Smooth muscle cell (in vitro differentiated cells): Measurements from ENCODE around the gene PTPRK. TPM values are rescaled to one million over a fixed set of nuclear protein-coding genes. Genes with fewer than 3 reads are reported as not detected.

Experiments
- DNase-seq: peaks from one replicate; lab custom pipeline; 2025; ENCODE audit not compliant: unreplicated experiment; lab: John Stamatoyannopoulos, UW
- H2AFZ ChIP-seq: fragments of 200-600 bp; sonication (generic); 2 replicates; pipeline ENCODE4 v1.6.0; 2016; ENCODE audit warnings: antibody characterized with exemption, low read depth, mild to moderate bottlenecking
- H3F3A ChIP-seq: fragments of 200-600 bp; sonication (generic); 2 replicates; pipeline ENCODE4 v1.6.0; 2017; ENCODE audit warnings: antibody characterized with exemption, low read depth
- H3K27ac ChIP-seq: fragments of 200-600 bp; sonication (generic); 2 replicates; pipeline ENCODE4 v1.5.1; 2016; ENCODE audit warnings: low read depth, mild to moderate bottlenecking
- H3K27me3 ChIP-seq: fragments of 200-600 bp; sonication (generic); 2 replicates; pipeline ENCODE4 v1.6.1; 2016; ENCODE audit warnings: low read depth, mild to moderate bottlenecking
- H3K36me3 ChIP-seq: fragments of 200-600 bp; sonication (generic); 2 replicates; pipeline ENCODE4 v1.5.1; 2016; ENCODE audit warnings: low read depth
- H3K4me1 ChIP-seq: fragments of 200-600 bp; sonication (generic); 2 replicates; pipeline ENCODE4 v1.5.1; 2016; ENCODE audit warnings: low read depth
- H3K4me2 ChIP-seq: fragments of 200-600 bp; sonication (generic); 2 replicates; pipeline ENCODE4 v1.6.0; 2016; ENCODE audit warnings: mild to moderate bottlenecking
- H3K4me3 ChIP-seq: fragments of 200-600 bp; sonication (generic); 2 replicates; pipeline ENCODE4 v1.5.1; 2016; ENCODE audit warnings: mild to moderate bottlenecking
- H3K79me2 ChIP-seq: fragments of 200-600 bp; sonication (generic); 2 replicates; pipeline ENCODE4 v1.6.0; 2016; ENCODE audit warnings: low read depth, mild to moderate bottlenecking
- H3K9ac ChIP-seq: fragments of 200-600 bp; sonication (generic); 2 replicates; pipeline ENCODE4 v1.6.0; 2016; ENCODE audit warnings: low read depth
- H3K9me3 ChIP-seq: fragments of 200-600 bp; sonication (generic); replicated peaks from 2 replicates; pipeline ENCODE4 v1.5.1; 2016; ENCODE audit warnings: low read depth
- H4K20me1 ChIP-seq: fragments of 200-600 bp; sonication (generic); 2 replicates; pipeline ENCODE4 v1.6.0; 2016; ENCODE audit warnings: low read depth
- WGBS: methylation state at CpG from one replicate; pipeline ENCODE4 v1.1.7; 2016; ENCODE audit warnings: low lambda C conversion rate; 5-methylcytosine and 5-hydroxymethylcytosine counted together
- polyA plus RNA-seq: library from polyadenylated mRNA; unstranded; fragments of >200 nt; fragmentation: Nextera tagmentation; extraction: Ambion mirVana; gene quantifications from 2 replicates; pipeline ENCODE4 v1.2.1, GENCODE V29; 2016
- total RNA-seq: library from RNA; depleted of rRNA; stranded (reverse); fragments of >200 nt; gene quantifications from 2 replicates; pipeline ENCODE4 v1.2.3, GENCODE V29; 2014
- TF ChIP-seq, protein P1 (sequence below): fragments of 200-600 bp; sonication (generic); IDR thresholded peaks from 2 replicates; pipeline ENCODE4 v1.5.1; 2017; ENCODE audit warnings: borderline replicate concordance, mild to moderate bottlenecking, antibody characterized with exemption; ENCODE audit not compliant: insufficient read depth, poor library complexity, severe bottlenecking

The PTPRK gene
- total and polyA plus RNA-seq, 2 experiments from 2014 or later = 21.7 to 50.4 TPM

DNA sequence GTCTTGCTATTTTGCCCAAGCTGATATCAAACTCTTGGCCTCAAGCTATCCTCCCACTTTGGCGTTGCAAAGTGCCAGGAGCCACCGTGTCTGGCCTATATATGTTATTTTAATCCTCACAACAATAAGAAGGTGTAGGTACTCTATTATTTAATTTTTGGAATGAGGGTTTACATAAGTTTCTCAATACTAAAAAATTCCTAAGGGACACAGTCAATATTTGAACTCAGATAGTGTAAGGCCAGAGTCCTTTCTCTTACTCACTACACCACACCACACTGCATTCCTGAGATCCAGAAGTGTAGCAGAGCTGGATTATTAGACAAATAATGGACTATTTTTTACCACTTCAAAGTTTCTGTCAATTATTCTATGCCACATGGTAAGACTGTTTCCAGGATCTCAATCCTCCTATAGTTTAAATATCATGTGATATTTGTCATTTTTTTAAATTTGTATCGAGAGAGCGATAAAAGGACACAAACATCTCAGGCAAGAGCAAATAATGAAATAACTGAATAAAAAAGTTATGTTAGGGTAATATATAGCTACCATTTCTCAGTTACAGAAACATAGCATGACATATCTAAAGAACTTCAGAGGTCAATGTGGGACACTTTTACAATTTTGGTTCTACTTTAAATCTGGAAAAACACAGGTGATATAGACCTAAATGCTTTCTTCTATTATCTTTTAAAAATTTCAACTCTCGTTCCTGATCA lies 457.4 kb downstream of the PTPRK start:
- TF ChIP-seq, protein P1, sequence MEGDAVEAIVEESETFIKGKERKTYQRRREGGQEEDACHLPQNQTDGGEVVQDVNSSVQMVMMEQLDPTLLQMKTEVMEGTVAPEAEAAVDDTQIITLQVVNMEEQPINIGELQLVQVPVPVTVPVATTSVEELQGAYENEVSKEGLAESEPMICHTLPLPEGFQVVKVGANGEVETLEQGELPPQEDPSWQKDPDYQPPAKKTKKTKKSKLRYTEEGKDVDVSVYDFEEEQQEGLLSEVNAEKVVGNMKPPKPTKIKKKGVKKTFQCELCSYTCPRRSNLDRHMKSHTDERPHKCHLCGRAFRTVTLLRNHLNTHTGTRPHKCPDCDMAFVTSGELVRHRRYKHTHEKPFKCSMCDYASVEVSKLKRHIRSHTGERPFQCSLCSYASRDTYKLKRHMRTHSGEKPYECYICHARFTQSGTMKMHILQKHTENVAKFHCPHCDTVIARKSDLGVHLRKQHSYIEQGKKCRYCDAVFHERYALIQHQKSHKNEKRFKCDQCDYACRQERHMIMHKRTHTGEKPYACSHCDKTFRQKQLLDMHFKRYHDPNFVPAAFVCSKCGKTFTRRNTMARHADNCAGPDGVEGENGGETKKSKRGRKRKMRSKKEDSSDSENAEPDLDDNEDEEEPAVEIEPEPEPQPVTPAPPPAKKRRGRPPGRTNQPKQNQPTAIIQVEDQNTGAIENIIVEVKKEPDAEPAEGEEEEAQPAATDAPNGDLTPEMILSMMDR = no peak
- Histone ChIP-seq H3K9me3 (no peaks in the 10 kb centered on the region), H3K27ac (no peak overlapping the region), H3K4me1 (peaks cover 6% of the 10 kb centered on the region), H4K20me1 (no peaks in the 10 kb centered on the region), H2AFZ (no peak overlapping the region), H3F3A (no peaks in the 10 kb centered on the region), H3K79me2 (no peaks in the 10 kb centered on the region), H3K4me2 (no peak overlapping the region), H3K36me3 (peaks cover 2% of the 10 kb centered on the region), H3K9ac (no peak overlapping the region), H3K27me3 (no peaks in the 10 kb centered on the region), H3K4me3 (no peak overlapping the region)
- no peak for DNase-seq
- WGBS = 94% methylated on average over 5 of the region's 5 CpGs

- TF ChIP-seq, protein P1 = no peak
- Histone ChIP-seq H4K20me1 (no peaks in the 10 kb centered on the region), H3K4me3 (no peak overlapping the region), H3F3A (no peaks in the 10 kb centered on the region), H3K9ac (no peak overlapping the region), H3K9me3 (no peaks in the 10 kb centered on the region), H3K4me1 (no peaks in the 10 kb centered on the region), H3K4me2 (no peak overlapping the region), H3K79me2 (no peaks in the 10 kb centered on the region), H3K27me3 (no peaks in the 10 kb centered on the region), H2AFZ (no peak overlapping the region), H3K36me3 (peaks cover 4% of the 10 kb centered on the region), H3K27ac (no peak overlapping the region)
- no peak for DNase-seq
Observed at GRCh38 chr6:128057946-128058345, 462.5 kb downstream of the PTPRK start.

DNA sequence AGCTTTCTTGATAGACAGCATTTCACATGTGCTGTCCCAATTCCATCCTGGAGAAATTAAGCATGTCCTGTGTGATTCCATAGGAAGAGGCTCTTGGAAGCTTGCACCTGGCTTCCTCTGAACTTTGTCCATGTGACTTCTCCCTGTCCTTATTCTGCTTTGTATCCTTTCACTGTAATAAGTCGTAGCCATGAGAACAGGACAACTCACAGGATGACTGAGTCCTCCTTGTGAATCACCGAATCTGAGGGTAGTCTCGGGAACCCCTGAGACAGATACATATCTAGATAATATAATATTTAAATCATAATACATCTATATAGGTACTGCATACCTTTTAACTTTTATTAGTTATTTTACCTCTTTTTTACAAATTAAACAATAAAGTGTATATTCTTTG lies 462.9 kb downstream of the PTPRK start:
- H3K4me1 ChIP-seq = no peaks in the 10 kb centered on the region
- no peaks in the 10 kb centered on the region for H3K27me3 ChIP-seq
- no peaks in the 10 kb centered on the region for H4K20me1 ChIP-seq
- TF ChIP-seq, protein P1 = no peak
- no peak overlapping the region for H2AFZ ChIP-seq
- H3K27ac ChIP-seq = no peak overlapping the region
- H3K4me2 ChIP-seq = no peak overlapping the region
- no peak for DNase-seq
- H3K79me2 ChIP-seq = no peaks in the 10 kb centered on the region
- peaks cover 4% of the 10 kb centered on the region for H3K36me3 ChIP-seq
- no peaks in the 10 kb centered on the region for H3F3A ChIP-seq
- no peaks in the 10 kb centered on the region for H3K9me3 ChIP-seq
- 95% methylated on average over 3 of the region's 3 CpGs for WGBS
- H3K4me3 ChIP-seq = no peak overlapping the region
- no peak overlapping the region for H3K9ac ChIP-seq

DNA sequence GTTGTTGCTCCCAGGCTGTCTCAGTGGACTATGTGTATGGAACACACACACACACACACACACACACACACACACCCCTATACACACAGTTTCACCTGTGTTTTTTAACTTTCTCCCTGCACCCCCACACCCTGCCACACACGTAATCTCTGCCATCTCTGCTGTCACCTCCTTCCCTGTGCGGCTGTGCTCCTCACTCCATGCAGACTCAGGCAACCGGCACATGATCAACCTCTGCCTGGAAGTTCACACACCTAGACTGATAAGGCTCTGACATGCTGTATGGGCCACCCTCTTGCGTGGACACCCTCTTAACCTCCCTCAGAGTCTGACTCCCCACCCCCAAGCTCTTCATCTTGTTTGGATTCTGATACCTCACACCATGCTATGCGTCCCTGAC lies 467.3 kb downstream of the PTPRK start:
- WGBS = 97% methylated on average over 5 of the region's 5 CpGs

More for the DNA sequence above, 467.3 kb downstream of the PTPRK start:
- Histone ChIP-seq H2AFZ (no peak overlapping the region), H3K4me3 (no peak overlapping the region), H3K4me2 (no peak overlapping the region), H4K20me1 (no peaks in the 10 kb centered on the region), H3K9me3 (no peaks in the 10 kb centered on the region), H3K79me2 (no peaks in the 10 kb centered on the region), H3K4me1 (no peaks in the 10 kb centered on the region), H3K27me3 (no peaks in the 10 kb centered on the region), H3F3A (no peaks in the 10 kb centered on the region), H3K9ac (no peak overlapping the region), H3K27ac (no peak overlapping the region), H3K36me3 (peaks cover 2% of the 10 kb centered on the region)
- no peak for DNase-seq
- TF ChIP-seq, protein P1 = no peak
